ENCODE data around the gene PLXND1. TPM values are rescaled to one million over a fixed set of nuclear protein-coding genes. Genes with fewer than 3 reads are reported as not detected.

PLXND1 gene
- total and polyA plus RNA-seq, 12 donors: 41.2 to 370 (median 138) TPM

DNA sequence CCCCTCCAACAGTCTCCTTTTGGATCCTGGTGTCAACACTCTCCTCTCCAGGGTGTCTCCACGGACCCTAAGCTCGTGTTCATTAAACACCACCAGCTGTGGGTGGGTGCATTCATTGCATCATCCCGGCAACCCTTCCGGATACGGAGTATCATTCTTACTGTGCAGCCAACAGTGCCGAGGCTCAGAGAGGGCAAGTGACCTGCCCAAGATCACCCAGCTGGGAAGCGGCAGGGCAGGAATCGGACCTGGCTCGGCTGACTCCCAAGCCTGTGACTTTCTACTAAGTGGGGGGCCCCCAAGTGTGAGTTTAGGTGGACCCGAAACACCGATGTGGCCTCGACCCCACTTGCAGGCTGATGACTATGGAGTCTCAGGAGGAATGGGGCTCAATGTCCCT, 43.1 kb downstream of the PLXND1 start:
- Histone ChIP-seq H3K27me3 (no peaks in the 10 kb centered on the region), H3K36me3 (replicated peaks in 1 of 2) (peaks cover 0 to 53% of the 10 kb centered on the region in 2 donors), H3K4me1 (replicated peaks in 1 of 2) (peaks cover 34 to 39% of the 10 kb centered on the region in 2 donors), H3K4me3 (no peak overlapping the region), H3K9me3 (replicated peaks in 1 of 3) (no peaks in the 10 kb centered on the region), H3K27ac (peak overlapping the region in 1 of 5 donors; percentile 46)
- no peak for TF ChIP-seq POLR2A (IDR thresholded peaks at IDR 0.05)
- TF ChIP-seq, protein P1, sequence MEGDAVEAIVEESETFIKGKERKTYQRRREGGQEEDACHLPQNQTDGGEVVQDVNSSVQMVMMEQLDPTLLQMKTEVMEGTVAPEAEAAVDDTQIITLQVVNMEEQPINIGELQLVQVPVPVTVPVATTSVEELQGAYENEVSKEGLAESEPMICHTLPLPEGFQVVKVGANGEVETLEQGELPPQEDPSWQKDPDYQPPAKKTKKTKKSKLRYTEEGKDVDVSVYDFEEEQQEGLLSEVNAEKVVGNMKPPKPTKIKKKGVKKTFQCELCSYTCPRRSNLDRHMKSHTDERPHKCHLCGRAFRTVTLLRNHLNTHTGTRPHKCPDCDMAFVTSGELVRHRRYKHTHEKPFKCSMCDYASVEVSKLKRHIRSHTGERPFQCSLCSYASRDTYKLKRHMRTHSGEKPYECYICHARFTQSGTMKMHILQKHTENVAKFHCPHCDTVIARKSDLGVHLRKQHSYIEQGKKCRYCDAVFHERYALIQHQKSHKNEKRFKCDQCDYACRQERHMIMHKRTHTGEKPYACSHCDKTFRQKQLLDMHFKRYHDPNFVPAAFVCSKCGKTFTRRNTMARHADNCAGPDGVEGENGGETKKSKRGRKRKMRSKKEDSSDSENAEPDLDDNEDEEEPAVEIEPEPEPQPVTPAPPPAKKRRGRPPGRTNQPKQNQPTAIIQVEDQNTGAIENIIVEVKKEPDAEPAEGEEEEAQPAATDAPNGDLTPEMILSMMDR (IDR thresholded peaks at IDR 0.05): no peak
- WGBS, 4 donors: 89 to 97% (median 94%) methylated on average over 10 to 12 of the region's 12 CpGs
- intact Hi-C loops (cut with DNase I): no loop called here
- no peak for DNase-seq

DNA sequence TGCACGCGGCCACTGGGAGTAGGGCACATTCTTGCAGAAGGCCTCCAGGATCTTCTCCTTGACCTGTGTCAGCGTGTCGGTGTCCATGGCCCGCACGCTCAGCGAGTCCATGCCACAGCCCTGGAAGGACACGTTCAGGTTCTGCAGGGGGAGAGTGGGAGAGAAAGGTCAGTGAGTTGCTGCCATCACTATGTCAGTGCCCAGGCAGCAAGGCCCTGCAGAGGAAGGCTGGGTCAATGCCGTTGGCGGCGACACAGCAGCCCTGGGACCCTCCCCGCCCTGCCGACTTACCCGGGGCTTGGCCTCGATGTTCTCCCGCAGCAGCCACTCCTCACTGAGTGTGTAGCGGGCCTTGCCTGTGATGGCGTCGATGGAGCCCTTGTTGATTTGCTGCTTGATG, 43.7 kb downstream of the PLXND1 start:
- H3K27ac ChIP-seq: no peak overlapping the region
- no peak overlapping the region for H3K4me3 ChIP-seq
- no peak for DNase-seq
- H3K4me1 ChIP-seq (replicated peaks in 1 of 2): peaks cover 37 to 43% of the 10 kb centered on the region in 2 donors
- TF ChIP-seq POLR2A (IDR thresholded peaks at IDR 0.05): no peak
- TF ChIP-seq, protein P1 (IDR thresholded peaks at IDR 0.05): no peak
- no peaks in the 10 kb centered on the region for H3K27me3 ChIP-seq
- no peaks in the 10 kb centered on the region for H3K9me3 ChIP-seq (replicated peaks in 1 of 3)
- intact Hi-C loops (cut with DNase I): no loop called here
- WGBS, 4 donors: 76 to 90% (median 85%) methylated on average over 2 to 19 of the region's 19 CpGs
- peaks cover 0 to 59% of the 10 kb centered on the region in 2 donors for H3K36me3 ChIP-seq (replicated peaks in 1 of 2)

DNA sequence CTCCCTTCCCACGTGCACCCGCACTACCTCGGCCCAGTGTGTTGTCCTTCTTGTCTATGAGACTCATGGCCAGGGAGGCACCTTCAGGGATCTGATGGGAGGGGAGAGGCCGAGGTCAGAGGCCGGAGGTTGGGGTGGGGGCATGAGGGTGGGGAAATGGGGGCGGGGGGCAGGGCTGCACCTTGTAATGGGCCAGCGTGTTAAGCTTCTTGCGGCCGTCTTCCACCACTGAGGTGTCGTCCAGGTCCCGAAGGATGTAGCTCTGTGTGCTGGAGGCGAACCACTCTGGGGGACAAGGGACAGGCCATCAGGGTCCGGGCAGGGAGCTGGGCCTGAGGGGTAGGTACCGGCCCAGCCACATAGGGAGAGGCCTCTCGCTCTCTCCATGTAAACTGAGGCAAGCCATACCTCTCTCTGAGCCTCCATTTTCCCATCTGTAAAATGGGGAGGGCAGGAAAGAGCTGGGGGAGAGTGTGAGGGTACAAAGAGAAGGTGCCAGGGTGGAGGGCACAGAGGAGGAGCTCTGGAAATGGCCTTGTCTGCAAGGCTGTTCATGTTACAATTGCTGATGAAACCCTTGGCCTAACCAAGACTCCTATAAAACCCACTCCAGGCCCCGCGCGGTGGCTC, 44.7 kb downstream of the PLXND1 start:
- Histone ChIP-seq H3K27ac (peak overlapping the region in 4 of 5 donors; percentile 55 to 93 (median 84)), H3K36me3 (replicated peaks in 1 of 2) (peaks cover 0 to 67% of the 10 kb centered on the region in 2 donors), H3K27me3 (no peaks in the 10 kb centered on the region), H3K9me3 (replicated peaks in 1 of 3) (no peaks in the 10 kb centered on the region), H3K4me3 (no peak overlapping the region), H3K4me1 (replicated peaks in 1 of 2) (peaks cover 37 to 43% of the 10 kb centered on the region in 2 donors)
- TF ChIP-seq, protein P1 (IDR thresholded peaks at IDR 0.05): no peak
- no peak for TF ChIP-seq POLR2A (IDR thresholded peaks at IDR 0.05)
- peak in 1 of 7 donors; percentile 58 for DNase-seq
- 72 to 81% (median 78%) methylated on average over 9 to 18 of the region's 18 CpGs for WGBS, 4 donors
- intact Hi-C loops (cut with DNase I): no loop called here

DNA sequence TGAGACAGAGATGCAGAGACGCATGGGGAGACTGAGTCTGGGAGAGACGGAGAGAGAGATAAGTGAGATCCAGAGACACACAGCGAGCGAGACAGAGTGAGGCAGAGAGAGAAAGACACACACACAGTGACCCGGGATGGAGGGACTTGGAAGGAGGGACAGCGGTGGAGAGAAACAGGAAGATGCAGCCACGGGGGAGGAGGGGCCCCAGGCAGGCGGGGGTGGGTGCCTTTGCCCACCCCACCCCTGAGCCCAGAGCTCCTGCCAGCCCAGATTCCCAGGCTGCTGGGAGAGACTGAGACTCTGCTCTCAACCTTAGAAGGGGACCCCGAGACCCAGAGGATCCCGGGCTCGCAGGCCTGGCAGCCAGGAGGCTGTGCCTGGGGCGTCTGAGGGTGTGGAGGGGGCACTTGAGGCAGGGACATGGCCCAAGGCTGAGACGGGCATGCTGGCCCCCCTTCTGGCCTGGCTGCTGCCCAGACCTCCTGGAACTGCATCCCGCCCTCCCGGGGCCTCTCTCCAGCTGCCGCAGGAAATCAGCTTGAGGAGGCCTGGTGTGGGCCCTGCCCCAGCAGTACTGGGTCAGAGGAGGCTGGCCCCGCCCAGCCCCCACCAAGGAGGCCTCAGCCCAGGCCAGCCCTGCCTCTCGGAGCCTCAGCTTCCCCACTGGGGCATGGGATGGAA, 45.4 kb downstream of the PLXND1 start:
- TF ChIP-seq POLR2A (IDR thresholded peaks at IDR 0.05): peak in 1 of 2 donors; percentile 42
- TF ChIP-seq, protein P1 (IDR thresholded peaks at IDR 0.05): no peak
- no peak overlapping the region for H3K4me3 ChIP-seq
- no peaks in the 10 kb centered on the region for H3K27me3 ChIP-seq
- DNase-seq: peak; percentile 69 to 92 (median 83)
- no peaks in the 10 kb centered on the region for H3K9me3 ChIP-seq (replicated peaks in 1 of 3)
- peaks cover 0 to 68% of the 10 kb centered on the region in 2 donors for H3K36me3 ChIP-seq (replicated peaks in 1 of 2)
- H3K27ac ChIP-seq: peak overlapping the region in 4 of 5 donors; percentile 55 to 93 (median 84)
- WGBS, 4 donors: 24 to 43% (median 28%) methylated on average over 7 to 18 of the region's 18 CpGs
- intact Hi-C loops (cut with DNase I): no loop called here
- peaks cover 37 to 43% of the 10 kb centered on the region in 2 donors for H3K4me1 ChIP-seq (replicated peaks in 1 of 2)

Measured in adrenal gland (tissue), 12 donors.